Measurements from ENCODE around the gene CELSR2.
"Not testable (repeated sequence)": the region's sequence is repeated elsewhere in the genome, so short reads cannot be mapped to it uniquely, and the experiment has no call there.

CELSR2 gene

DNA sequence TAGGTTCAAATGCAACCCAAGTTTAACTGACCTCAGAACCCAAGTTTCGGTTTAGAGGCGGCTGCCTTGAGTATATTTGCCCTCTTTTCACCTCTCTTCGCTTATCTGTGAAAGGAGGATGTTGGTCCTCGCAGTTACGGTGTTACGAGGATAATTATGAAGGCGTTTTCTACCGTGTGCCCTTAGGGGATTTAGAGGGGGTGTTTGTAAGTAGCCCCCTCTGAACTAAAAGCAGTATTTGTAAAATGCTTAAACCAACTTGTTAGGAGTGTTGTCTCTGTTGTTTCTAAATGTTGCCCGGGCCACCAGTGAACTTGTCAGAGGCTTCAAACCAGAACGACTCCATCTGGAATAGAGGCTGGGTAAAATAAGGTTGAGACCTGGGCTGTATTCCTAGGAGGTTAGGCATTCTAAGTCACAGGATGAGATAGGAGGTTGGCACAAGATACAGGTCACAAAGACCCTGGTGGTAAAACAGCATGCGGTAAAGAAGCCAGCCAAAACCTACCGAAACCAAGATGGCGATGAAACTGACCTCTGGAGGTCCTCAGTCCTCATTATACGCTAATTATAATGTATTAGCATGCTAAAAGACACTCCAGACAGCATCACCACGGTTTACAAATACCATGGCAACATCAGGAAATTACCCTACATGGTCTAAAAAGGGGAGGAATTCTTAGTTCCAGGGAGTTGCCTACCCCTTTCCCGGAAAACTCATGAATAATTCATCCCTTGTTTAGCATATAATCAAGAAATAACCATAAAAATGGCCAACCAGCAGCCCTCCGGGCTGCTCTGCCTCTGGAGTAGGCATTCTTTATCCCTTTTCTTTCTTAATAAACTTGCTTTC lies 34.6 kb downstream of the CELSR2 start:
- Histone ChIP-seq H3K36me3 (ENCODE audit: low read depth) (peaks cover 21% of the 10 kb centered on the region), H3K27me3 (ENCODE audit: insufficient read depth, poor library complexity, severe bottlenecking) (no peaks in the 10 kb centered on the region), H3K9me3 (ENCODE audit: severe bottlenecking) (no peaks in the 10 kb centered on the region), H3K4me3 (ENCODE audit: severe bottlenecking) (peak overlapping the region; percentile 70), H3K27ac (ENCODE audit: poor library complexity, severe bottlenecking) (peak overlapping the region; percentile 59), H3K4me1 (ENCODE audit: insufficient read depth, poor library complexity, severe bottlenecking) (peaks cover 6% of the 10 kb centered on the region)
- TF ChIP-seq CTCF (IDR thresholded peaks at IDR 0.05; ENCODE audit: poor library complexity, severe bottlenecking): no peak
- no peak for ATAC-seq (ENCODE audit: low read depth)
- no peak for DNase-seq (ENCODE audit: low spot score)

DNA sequence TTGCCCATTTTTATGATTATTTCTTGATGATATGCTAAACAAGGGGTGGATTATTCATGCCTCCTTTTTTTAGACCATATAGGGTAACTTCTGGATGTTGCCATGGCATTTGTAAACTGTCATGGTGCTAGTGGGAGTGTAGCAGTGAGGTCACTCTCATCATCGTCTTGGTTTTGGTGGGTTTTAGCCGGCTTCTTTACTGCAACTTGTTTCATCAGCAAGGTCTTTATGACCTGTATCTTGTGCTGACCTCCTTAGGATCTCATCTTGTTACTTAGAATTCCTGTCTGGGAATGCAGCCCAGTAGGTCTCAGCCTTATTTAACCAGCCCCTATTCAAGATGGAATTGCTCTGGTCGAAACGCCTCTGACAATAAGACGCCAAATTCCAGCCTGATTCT lies 37.4 kb downstream of the CELSR2 start:
- ATAC-seq (ENCODE audit: low read depth); H3K27me3 ChIP-seq (ENCODE audit: insufficient read depth, poor library complexity, severe bottlenecking); H3K4me1 ChIP-seq (ENCODE audit: insufficient read depth, poor library complexity, severe bottlenecking); H3K36me3 ChIP-seq (ENCODE audit: low read depth); H3K27ac ChIP-seq (ENCODE audit: poor library complexity, severe bottlenecking); H3K4me3 ChIP-seq (ENCODE audit: severe bottlenecking); H3K9me3 ChIP-seq (ENCODE audit: severe bottlenecking); DNase-seq (ENCODE audit: low spot score): not testable (repeated sequence)

DNA sequence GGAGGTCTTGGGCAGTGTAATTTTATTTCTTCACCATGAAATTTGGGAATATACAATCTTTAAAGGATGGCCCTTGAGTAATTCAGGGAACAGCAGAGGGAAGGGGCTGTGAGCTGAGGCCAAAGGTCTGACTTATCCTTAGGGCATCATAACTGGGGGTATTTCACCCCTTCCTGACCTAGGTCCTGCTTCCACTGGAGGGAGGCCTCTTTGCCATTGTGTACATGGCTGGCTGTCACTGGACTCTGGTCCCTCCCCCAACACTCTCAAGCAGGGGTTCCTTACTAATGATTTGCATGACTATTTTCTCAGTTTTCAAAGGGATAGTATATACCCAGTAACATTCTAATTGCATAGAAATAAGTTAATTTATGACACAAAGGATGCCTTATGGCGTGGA lies 40.8 kb downstream of the CELSR2 start:
- TF ChIP-seq CTCF (IDR thresholded peaks at IDR 0.05; ENCODE audit: poor library complexity, severe bottlenecking): no peak
- Histone ChIP-seq H3K27ac (ENCODE audit: poor library complexity, severe bottlenecking) (no peak overlapping the region), H3K9me3 (ENCODE audit: severe bottlenecking) (no peaks in the 10 kb centered on the region), H3K4me3 (ENCODE audit: severe bottlenecking) (no peak overlapping the region), H3K4me1 (ENCODE audit: insufficient read depth, poor library complexity, severe bottlenecking) (peaks cover 6% of the 10 kb centered on the region), H3K36me3 (ENCODE audit: low read depth) (no peaks in the 10 kb centered on the region), H3K27me3 (ENCODE audit: insufficient read depth, poor library complexity, severe bottlenecking) (no peaks in the 10 kb centered on the region)
- DNase-seq (ENCODE audit: low spot score): no peak
- ATAC-seq (ENCODE audit: low read depth): no peak

- Histone ChIP-seq H3K9me3 (ENCODE audit: severe bottlenecking) (no peaks in the 10 kb centered on the region), H3K27me3 (ENCODE audit: insufficient read depth, poor library complexity, severe bottlenecking) (no peaks in the 10 kb centered on the region), H3K27ac (ENCODE audit: poor library complexity, severe bottlenecking) (no peak overlapping the region), H3K4me3 (ENCODE audit: severe bottlenecking) (no peak overlapping the region), H3K36me3 (ENCODE audit: low read depth) (no peaks in the 10 kb centered on the region), H3K4me1 (ENCODE audit: insufficient read depth, poor library complexity, severe bottlenecking) (peaks cover 6% of the 10 kb centered on the region)
- ATAC-seq (ENCODE audit: low read depth) (no peak), DNase-seq (ENCODE audit: low spot score) (no peak)
- no peak for TF ChIP-seq CTCF (IDR thresholded peaks at IDR 0.05; ENCODE audit: poor library complexity, severe bottlenecking)
Measured at GRCh38 chr1:109290998-109291397, 41.7 kb downstream of the CELSR2 start.

DNA sequence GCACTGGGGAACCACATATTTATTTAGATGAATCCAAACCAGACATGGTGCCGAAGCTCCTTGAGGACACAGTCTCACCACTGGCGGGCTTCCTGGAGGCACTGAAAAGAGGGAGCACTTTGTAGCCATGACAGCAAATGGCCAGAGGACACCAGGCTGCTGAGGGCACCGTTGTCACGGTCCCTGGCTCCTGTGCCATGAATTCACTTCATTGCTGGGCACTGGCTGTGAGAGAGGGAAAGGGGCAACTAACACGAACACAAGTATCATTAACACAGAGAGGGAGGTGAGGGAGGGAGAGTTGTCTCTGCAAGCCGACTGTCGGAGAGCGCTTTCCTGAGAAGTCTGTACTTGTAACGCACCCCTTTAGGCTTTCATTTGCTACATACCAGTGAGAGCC lies 43.0 kb downstream of the CELSR2 start:
- Histone ChIP-seq H3K27me3 (ENCODE audit: insufficient read depth, poor library complexity, severe bottlenecking) (no peaks in the 10 kb centered on the region), H3K9me3 (ENCODE audit: severe bottlenecking) (no peaks in the 10 kb centered on the region), H3K27ac (ENCODE audit: poor library complexity, severe bottlenecking) (no peak overlapping the region), H3K4me1 (ENCODE audit: insufficient read depth, poor library complexity, severe bottlenecking) (peaks cover 6% of the 10 kb centered on the region), H3K36me3 (ENCODE audit: low read depth) (no peaks in the 10 kb centered on the region), H3K4me3 (ENCODE audit: severe bottlenecking) (no peak overlapping the region)
- no peak for ATAC-seq (ENCODE audit: low read depth)
- TF ChIP-seq CTCF (IDR thresholded peaks at IDR 0.05; ENCODE audit: poor library complexity, severe bottlenecking): no peak
- DNase-seq (ENCODE audit: low spot score): no peak
